Loucy (cell line): ENCODE data around the gene SLBP.
A peak's percentile ranks its signal among the peaks of the same experiment; 100 is the strongest.

ENCODE experiments used
- H2AFZ ChIP-seq: fragments of 200-600 bp; sonication (generic); 2 replicates; pipeline ENCODE4 v1.6.0; 2016; ENCODE audit warnings: antibody characterized with exemption, mild to moderate bottlenecking, low read length, moderate library complexity
- H3F3A ChIP-seq: fragments of 200-600 bp; 2 replicates; pipeline ENCODE4 v1.6.0; 2016; ENCODE audit warnings: antibody characterized with exemption, low read depth, mild to moderate bottlenecking
- H3K27me3 ChIP-seq: fragments of 200-600 bp; sonication (generic); 2 replicates; pipeline ENCODE4 v1.6.1; 2014; ENCODE audit warnings: low read length, mild to moderate bottlenecking; ENCODE audit not compliant: insufficient read depth, poor library complexity, severe bottlenecking
- H3K36me3 ChIP-seq: fragments of 200-600 bp; sonication (generic); 2 replicates; pipeline ENCODE4 v1.6.1; 2016; ENCODE audit warnings: low read length; ENCODE audit not compliant: insufficient read depth
- H3K4me1 ChIP-seq: fragments of 200-600 bp; sonication (generic); 2 replicates; pipeline ENCODE4 v1.5.1; 2014; ENCODE audit warnings: low read length, mild to moderate bottlenecking; ENCODE audit not compliant: insufficient read depth, poor library complexity, severe bottlenecking
- H3K4me2 ChIP-seq: fragments of 200-600 bp; sonication (generic); 2 replicates; pipeline ENCODE4 v1.6.0; 2014; ENCODE audit warnings: antibody characterized with exemption, low read length, low read depth, mild to moderate bottlenecking; ENCODE audit not compliant: poor library complexity, severe bottlenecking
- H3K4me3 ChIP-seq: fragments of 200-600 bp; sonication (generic); 2 replicates; pipeline ENCODE4 v1.5.1; 2014; ENCODE audit warnings: low read length, mild to moderate bottlenecking, mixed read lengths; ENCODE audit not compliant: poor library complexity, severe bottlenecking
- H3K79me2 ChIP-seq: fragments of 200-600 bp; sonication (generic); 2 replicates; pipeline ENCODE4 v1.6.1; 2014; ENCODE audit warnings: low read length; ENCODE audit not compliant: insufficient read depth
- H3K9ac ChIP-seq: fragments of 200-600 bp; sonication (generic); 2 replicates; pipeline ENCODE4 v1.6.0; 2014; ENCODE audit warnings: mild to moderate bottlenecking, low read depth, low read length, moderate library complexity; ENCODE audit not compliant: poor library complexity, severe bottlenecking
- H3K9me2 ChIP-seq: fragments of 200-600 bp; sonication (generic); replicated peaks from 2 replicates; pipeline ENCODE4 v1.6.1; 2016; ENCODE audit warnings: low read depth, low read length, mixed read lengths
- H3K9me3 ChIP-seq: fragments of 200-600 bp; sonication (generic); 2 replicates; pipeline ENCODE4 v1.6.1; 2014; ENCODE audit warnings: mild to moderate bottlenecking, antibody characterized with exemption, low read length, low read depth; ENCODE audit not compliant: insufficient read depth
- H4K20me1 ChIP-seq: fragments of 200-600 bp; sonication (generic); 2 replicates; pipeline ENCODE4 v1.6.0; 2014; ENCODE audit warnings: antibody characterized with exemption, low read length, mild to moderate bottlenecking; ENCODE audit not compliant: insufficient read depth, poor library complexity, severe bottlenecking
- CTCF ChIP-seq: fragments of 200-600 bp; sonication (generic); conservative IDR thresholded peaks from 2 replicates; pipeline ENCODE4 v1.5.1; 2014; ENCODE audit warnings: mild to moderate bottlenecking, antibody characterized with exemption, low read length
- EZH2phosphoT487 ChIP-seq: fragments of 200-600 bp; IDR thresholded peaks from 2 replicates; pipeline ENCODE4 v1.6.1; 2018; ENCODE audit warnings: antibody characterized with exemption, mild to moderate bottlenecking, moderate library complexity, borderline replicate concordance

SLBP gene

GRCh38 chr4:1708581-1708980 is 3.5 kb downstream of the SLBP start:
- Histone ChIP-seq H4K20me1 (peaks cover 76% of the 10 kb centered on the region), H3F3A (no peaks in the 10 kb centered on the region), H3K36me3 (peaks cover 23% of the 10 kb centered on the region), H3K79me2 (peaks cover 88% of the 10 kb centered on the region), H3K27me3 (no peaks in the 10 kb centered on the region), H3K4me1 (peaks cover 41% of the 10 kb centered on the region), H3K9ac (peak overlapping the region; percentile 63), H3K4me2 (peak overlapping the region; percentile 81), H3K9me3 (no peaks in the 10 kb centered on the region), H2AFZ (no peak overlapping the region), H3K9me2 (no peaks in the 10 kb centered on the region), H3K4me3 (peak overlapping the region; percentile 95)
- no peak for TF ChIP-seq CTCF
- no peak for TF ChIP-seq EZH2phosphoT487

- Histone ChIP-seq H3K79me2 (peaks cover 96% of the 10 kb centered on the region), H3K4me3 (no peak overlapping the region), H3K9me3 (no peaks in the 10 kb centered on the region), H3K27me3 (no peaks in the 10 kb centered on the region), H2AFZ (no peak overlapping the region), H3F3A (no peaks in the 10 kb centered on the region), H3K9me2 (no peaks in the 10 kb centered on the region), H3K36me3 (peaks cover 44% of the 10 kb centered on the region), H3K4me1 (peaks cover 41% of the 10 kb centered on the region), H4K20me1 (peaks cover 87% of the 10 kb centered on the region), H3K4me2 (peak overlapping the region; percentile 20), H3K9ac (no peak overlapping the region)
- TF ChIP-seq CTCF = no peak
- TF ChIP-seq EZH2phosphoT487 = no peak
Observed at GRCh38 chr4:1706358-1706757, 5.8 kb downstream of the SLBP start.

- TF ChIP-seq EZH2phosphoT487 (no peak), CTCF (no peak)
- Histone ChIP-seq H3K9ac (peak overlapping the region; percentile 8), H3K79me2 (peaks cover 96% of the 10 kb centered on the region), H2AFZ (no peak overlapping the region), H4K20me1 (peaks cover 81% of the 10 kb centered on the region), H3K36me3 (peaks cover 50% of the 10 kb centered on the region), H3K9me2 (no peaks in the 10 kb centered on the region), H3K4me2 (peak overlapping the region; percentile 20), H3K9me3 (no peaks in the 10 kb centered on the region), H3F3A (no peaks in the 10 kb centered on the region), H3K27me3 (no peaks in the 10 kb centered on the region), H3K4me3 (no peak overlapping the region), H3K4me1 (peaks cover 41% of the 10 kb centered on the region)
Observed at GRCh38 chr4:1705732-1706131, 6.4 kb downstream of the SLBP start.
